B cell (primary cell): ENCODE data around the gene CPT1A.

ENCODE experiments used
- CTCF ChIP-seq: fragments of 200-600 bp; IDR thresholded peaks from one replicate; pipeline ENCODE4 v1.8.0; 2022; ENCODE audit warnings: antibody characterized with exemption, mild to moderate bottlenecking
- EZH2 ChIP-seq: IDR thresholded peaks from 2 replicates; pipeline ENCODE4 v1.6.1; 2012; ENCODE audit warnings: borderline replicate concordance, low read depth, mild to moderate bottlenecking, moderate library complexity, low read length; ENCODE audit not compliant: insufficient read depth, poor library complexity, severe bottlenecking

- TF ChIP-seq CTCF (no peak), EZH2 (no peak)
Observed at GRCh38 chr11:68841718-68842426, at the start of gene CPT1A.
